ENCODE results near the gene DYNC1I1.

DYNC1I1 gene

GRCh38 chr7:96144260-96144526 is 371.8 kb downstream of the DYNC1I1 start:
- DNase-seq (ENCODE audit: low spot score): no peak
